GM12874 (cell line): ENCODE results near the gene TIMP3.

ENCODE experiments used
- CTCF ChIP-seq: IDR thresholded peaks from 2 replicates; pipeline ENCODE4 v1.5.1; 2011; ENCODE audit warnings: low read depth, mild to moderate bottlenecking, control low read depth, low read length, moderate library complexity; ENCODE audit not compliant: insufficient read depth

TIMP3 gene

GRCh38 chr22:32822179-32822877, 20.8 kb downstream of the TIMP3 start:
- TF ChIP-seq CTCF, result no peak

GRCh38 chr22:32823024-32823730, 21.7 kb downstream of the TIMP3 start:
- peak; percentile 31; the same call in 1 of the 2 replicates for TF ChIP-seq CTCF

GRCh38 chr22:32824531-32825312, 23.2 kb downstream of the TIMP3 start:
- TF ChIP-seq CTCF, result no peak

GRCh38 chr22:32826537-32826936, 25.0 kb downstream of the TIMP3 start:
- no peak for TF ChIP-seq CTCF

GRCh38 chr22:32827049-32827602, 25.6 kb downstream of the TIMP3 start:
- no peak for TF ChIP-seq CTCF

GRCh38 chr22:32828150-32828549, 26.6 kb downstream of the TIMP3 start:
- TF ChIP-seq CTCF, result no peak

- no peak for TF ChIP-seq CTCF
These were observed 27.1 kb downstream of the TIMP3 start for GRCh38 chr22:32828561-32828960.
